ENCODE results near the gene AHRR. TPM values are rescaled to one million over a fixed set of nuclear protein-coding genes. Genes with fewer than 3 reads are reported as not detected.

The AHRR gene
- total RNA-seq, 1 donor from 2014 or later, result 54.9 TPM

DNA sequence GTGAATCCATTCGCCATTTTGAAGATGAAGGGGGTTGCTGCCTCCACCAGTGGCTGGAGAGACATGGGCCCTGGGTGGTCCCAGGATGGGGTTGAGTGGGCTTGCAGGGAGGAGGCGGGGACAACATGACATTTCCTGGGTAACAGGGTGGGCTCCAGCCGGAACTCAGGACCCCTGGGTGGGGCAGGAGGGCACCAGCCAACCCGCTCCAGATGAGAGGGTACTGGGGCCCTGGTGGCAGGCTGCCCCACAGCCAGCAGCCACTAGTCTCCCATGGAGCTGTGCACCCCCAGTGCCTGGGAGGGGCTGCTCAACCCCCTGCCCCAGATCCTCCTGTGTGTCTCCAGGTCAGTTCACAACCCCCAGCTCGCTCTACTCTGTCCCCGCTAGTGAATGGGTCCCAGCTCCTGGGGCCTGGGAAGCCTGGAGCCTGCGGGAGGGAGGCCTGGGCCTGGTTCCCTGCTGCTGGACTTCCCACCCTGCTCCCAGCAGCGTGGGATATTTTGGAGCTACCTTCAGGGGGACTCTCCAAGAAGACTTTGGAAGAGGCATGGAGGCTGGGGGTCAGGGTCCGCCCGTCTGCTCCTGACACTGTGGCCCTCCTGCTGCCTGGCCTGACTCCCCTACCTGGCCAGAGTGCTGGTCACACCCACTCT is 55.9 kb downstream of the AHRR start:
- peak overlapping the region; percentile 85 for H3K27ac Mint-ChIP-seq (ENCODE audit: unreplicated experiment)
- H3K36me3 Mint-ChIP-seq (ENCODE audit: unreplicated experiment), result peaks cover 47% of the 10 kb centered on the region
- peaks cover 59% of the 10 kb centered on the region for H3K4me1 Mint-ChIP-seq (ENCODE audit: unreplicated experiment)
- peak; percentile 82 for DNase-seq (ENCODE audit: extremely low spot score, unreplicated experiment)
- H3K27me3 Mint-ChIP-seq (ENCODE audit: unreplicated experiment), result no peaks in the 10 kb centered on the region
- TF ChIP-seq CTCF (IDR thresholded peaks at IDR 0.05), result no peak
- H3K4me3 Mint-ChIP-seq (ENCODE audit: unreplicated experiment), result no peak overlapping the region
- peaks cover 8% of the 10 kb centered on the region for H3K9me3 Mint-ChIP-seq (ENCODE audit: unreplicated experiment)

GRCh38 chr5:378301-378891 is 56.9 kb downstream of the AHRR start:
- Mint-ChIP-seq H3K27ac (ENCODE audit: unreplicated experiment) (peak overlapping the region; percentile 85), H3K9me3 (ENCODE audit: unreplicated experiment) (peaks cover 11% of the 10 kb centered on the region), H3K4me3 (ENCODE audit: unreplicated experiment) (no peak overlapping the region), H3K4me1 (ENCODE audit: unreplicated experiment) (peaks cover 55% of the 10 kb centered on the region), H3K36me3 (ENCODE audit: unreplicated experiment) (peaks cover 56% of the 10 kb centered on the region), H3K27me3 (ENCODE audit: unreplicated experiment) (no peaks in the 10 kb centered on the region)
- DNase-seq (ENCODE audit: extremely low spot score, unreplicated experiment), result peak; percentile 54
- TF ChIP-seq CTCF (IDR thresholded peaks at IDR 0.05), result no peak

DNA sequence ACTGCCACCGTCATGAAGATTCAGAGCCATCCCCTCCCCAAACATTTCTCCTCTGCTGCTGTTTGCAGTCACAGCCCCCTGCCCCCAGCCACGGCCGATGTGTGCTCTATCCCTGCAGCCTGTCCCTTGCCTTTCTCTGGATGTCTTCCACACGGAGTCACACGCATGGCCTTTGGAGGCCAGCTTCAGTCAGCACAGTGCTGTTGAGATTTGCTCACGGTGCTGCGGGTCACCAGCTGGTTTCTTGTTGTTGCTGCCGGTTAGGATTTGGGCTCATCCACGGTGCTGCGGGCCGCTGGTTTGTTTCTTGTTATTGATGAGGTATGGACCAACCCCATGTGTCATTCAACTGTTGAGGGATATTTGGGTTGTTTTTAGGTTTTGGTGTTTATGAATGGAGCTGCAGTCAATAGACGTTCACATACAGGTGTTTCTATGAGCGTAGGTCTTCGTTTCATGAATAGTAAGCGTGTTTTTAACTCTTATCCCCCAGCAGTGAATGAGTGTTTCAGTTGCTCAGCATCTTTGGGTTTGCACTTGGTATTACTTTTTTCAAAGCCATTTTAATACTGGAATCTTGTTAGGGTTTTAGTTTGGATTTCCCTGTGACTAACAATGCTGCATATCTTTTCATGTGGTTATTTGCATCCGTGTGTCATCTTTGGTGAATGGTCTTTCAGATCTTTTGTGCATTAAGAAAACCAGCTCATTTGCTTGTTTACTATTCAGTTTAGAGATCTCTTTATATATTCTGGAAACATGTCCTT is 57.6 kb downstream of the AHRR start:
- no peaks in the 10 kb centered on the region for H3K27me3 Mint-ChIP-seq (ENCODE audit: unreplicated experiment)
- DNase-seq (ENCODE audit: extremely low spot score, unreplicated experiment), result peak; percentile 56
- peaks cover 64% of the 10 kb centered on the region for H3K36me3 Mint-ChIP-seq (ENCODE audit: unreplicated experiment)
- no peak for TF ChIP-seq CTCF (IDR thresholded peaks at IDR 0.05)
- H3K27ac Mint-ChIP-seq (ENCODE audit: unreplicated experiment), result peak overlapping the region; percentile 85
- H3K9me3 Mint-ChIP-seq (ENCODE audit: unreplicated experiment), result peaks cover 11% of the 10 kb centered on the region
- no peak overlapping the region for H3K4me3 Mint-ChIP-seq (ENCODE audit: unreplicated experiment)
- peaks cover 56% of the 10 kb centered on the region for H3K4me1 Mint-ChIP-seq (ENCODE audit: unreplicated experiment)

- Mint-ChIP-seq H3K4me3 (ENCODE audit: unreplicated experiment) (no peak overlapping the region), H3K27ac (ENCODE audit: unreplicated experiment) (peak overlapping the region; percentile 68), H3K36me3 (ENCODE audit: unreplicated experiment) (peaks cover 76% of the 10 kb centered on the region), H3K9me3 (ENCODE audit: unreplicated experiment) (peaks cover 15% of the 10 kb centered on the region), H3K4me1 (ENCODE audit: unreplicated experiment) (peaks cover 46% of the 10 kb centered on the region), H3K27me3 (ENCODE audit: unreplicated experiment) (no peaks in the 10 kb centered on the region)
- no peak for TF ChIP-seq CTCF (IDR thresholded peaks at IDR 0.05)
- no peak for DNase-seq (ENCODE audit: extremely low spot score, unreplicated experiment)
These were observed 59.3 kb downstream of the AHRR start for GRCh38 chr5:380701-381309.

Data from osteocyte (in vitro differentiated cells).